GM18519 (cell line): ENCODE data around the gene LARGE2.

Experiments
- ATAC-seq: cut with Tn5 transposase; IDR thresholded peaks from one replicate; pipeline ENCODE4 v1.9.1; 2021; ENCODE audit warnings: mild to moderate bottlenecking, moderate library complexity; ENCODE audit not compliant: unreplicated experiment, low FRiP score

Gene LARGE2

GRCh38 chr11:45913514-45913913, 8.9 kb upstream of the LARGE2 start:
- no peak for ATAC-seq

DNA sequence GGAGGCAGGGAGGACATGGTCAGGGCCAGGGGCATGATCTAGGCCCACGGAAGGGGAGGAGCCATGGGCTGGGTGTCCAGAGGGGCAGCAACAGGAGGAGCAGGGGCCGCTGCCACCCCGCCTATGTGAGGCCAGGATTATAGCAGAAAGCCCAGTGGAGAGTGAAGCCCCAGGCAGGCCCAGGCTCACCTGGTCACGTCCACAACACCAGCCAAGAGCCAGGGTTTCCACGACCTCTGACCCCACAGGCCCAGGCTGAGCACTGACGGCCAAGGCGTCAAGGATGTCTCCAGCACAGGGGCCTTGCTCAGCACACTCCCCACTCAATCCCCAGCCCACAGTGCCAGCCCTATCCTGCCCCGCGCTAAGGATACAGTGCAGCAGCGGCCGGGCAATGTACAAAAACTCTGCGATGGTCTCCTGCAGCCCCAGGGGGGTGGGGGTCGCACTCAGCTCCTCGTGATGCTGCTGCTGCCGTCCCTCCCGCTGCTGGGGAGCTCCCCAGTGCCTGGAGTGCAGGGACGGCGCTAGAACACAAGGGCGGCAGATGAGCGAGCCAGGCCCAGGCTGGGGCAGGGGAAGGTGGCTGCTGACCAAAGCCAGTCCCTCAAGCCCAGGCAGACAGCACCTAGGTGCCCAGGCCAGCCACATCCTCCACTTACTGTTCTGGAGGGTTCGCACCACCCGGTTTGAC, 8.4 kb upstream of the LARGE2 start:
- no peak for ATAC-seq

- no peak for ATAC-seq
Observed at GRCh38 chr11:45915446-45915845, 7.0 kb upstream of the LARGE2 start.

DNA sequence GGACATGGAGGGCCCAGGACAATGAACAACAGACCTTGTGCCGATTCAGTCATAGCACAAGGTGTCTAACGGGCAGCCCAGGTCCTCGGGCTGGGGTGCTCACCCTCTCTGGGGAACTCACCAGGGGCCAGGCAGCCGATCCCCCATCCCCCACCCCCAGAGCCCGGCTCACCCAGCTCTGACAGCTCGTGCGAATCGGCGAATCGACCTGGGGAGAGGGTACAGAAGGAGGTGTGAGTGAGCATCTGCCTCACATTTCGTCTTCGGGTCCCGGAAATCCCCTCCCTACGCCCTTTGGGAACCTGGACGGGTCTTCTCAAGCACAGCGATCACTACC, 5.2 kb upstream of the LARGE2 start:
- ATAC-seq, result no peak

- peak; percentile 87 for ATAC-seq
Observed at GRCh38 chr11:45917623-45918330, 4.7 kb upstream of the LARGE2 start, which contains the start of gene PEX16. Gene PEX16 (minus strand): TSS chr11:45917877. CDS start chr11:45917811, 66 bp downstream.

DNA sequence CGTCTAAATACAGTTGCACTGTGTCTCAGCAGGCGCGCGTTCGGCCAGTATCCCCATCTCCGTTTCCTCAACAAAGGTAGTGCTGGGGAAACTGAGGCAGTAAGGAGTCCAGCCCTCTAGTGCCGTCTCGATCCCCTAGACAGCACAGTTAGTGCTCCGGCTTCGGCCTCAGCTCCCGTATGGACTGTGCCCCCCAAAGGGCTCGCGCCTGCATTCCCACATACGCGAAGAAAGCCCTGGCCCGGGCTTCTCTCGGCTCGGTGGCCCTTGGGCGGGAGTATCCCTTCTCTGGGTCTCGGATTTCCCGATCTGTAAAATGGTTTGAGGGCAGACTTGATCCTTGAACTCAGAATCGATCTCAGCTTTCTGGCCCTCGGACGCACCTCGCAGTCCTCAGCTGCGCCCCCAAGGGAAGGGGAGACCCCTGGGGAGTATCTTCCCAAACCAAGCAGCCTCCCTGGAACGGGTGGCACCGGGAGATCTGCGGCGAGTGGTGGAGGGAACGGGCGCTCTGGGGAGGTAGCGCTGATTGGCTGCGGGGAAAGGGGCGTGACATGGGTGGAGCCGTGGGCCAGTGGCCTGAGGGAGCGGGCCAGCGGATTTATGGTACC, 4.0 kb upstream of the LARGE2 start:
- ATAC-seq, result no peak

GRCh38 chr11:45918962-45919675, 3.3 kb upstream of the LARGE2 start:
- ATAC-seq, result no peak

DNA sequence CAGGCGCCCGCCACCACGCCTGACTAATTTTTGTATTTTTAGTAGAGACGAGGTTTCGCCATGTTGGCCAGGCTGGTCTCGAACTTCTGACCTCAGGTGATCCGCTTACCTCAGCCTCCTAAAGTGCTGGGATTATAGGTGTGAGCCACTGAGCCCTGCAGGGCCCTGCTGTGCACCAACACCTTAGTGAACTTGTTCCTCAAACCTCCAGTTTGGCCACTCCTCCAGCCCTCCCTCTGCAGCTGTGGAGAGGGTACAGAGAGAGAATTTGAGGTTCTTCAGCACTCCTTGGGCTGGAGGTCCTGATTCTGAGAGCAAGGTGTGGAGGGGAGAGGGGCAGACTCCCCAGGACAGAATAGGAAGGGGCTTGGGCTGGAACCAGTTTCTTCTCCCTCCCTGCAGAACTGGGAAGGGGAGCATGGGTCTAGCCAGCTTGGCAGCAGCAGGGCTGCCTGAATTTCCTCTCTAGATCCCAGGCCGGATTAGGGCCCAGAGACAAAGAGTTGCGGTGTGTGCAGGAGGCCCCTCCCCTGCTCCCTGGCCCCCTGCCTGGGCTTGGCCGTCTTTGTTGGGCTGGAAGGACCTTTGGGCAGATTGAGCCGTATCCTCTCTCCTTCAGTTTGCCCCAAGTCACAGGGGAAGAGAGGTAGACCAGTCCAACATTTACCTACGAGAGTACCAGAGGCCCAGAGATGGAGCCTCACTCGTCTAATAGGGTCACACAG, 2.5 kb upstream of the LARGE2 start:
- no peak for ATAC-seq

DNA sequence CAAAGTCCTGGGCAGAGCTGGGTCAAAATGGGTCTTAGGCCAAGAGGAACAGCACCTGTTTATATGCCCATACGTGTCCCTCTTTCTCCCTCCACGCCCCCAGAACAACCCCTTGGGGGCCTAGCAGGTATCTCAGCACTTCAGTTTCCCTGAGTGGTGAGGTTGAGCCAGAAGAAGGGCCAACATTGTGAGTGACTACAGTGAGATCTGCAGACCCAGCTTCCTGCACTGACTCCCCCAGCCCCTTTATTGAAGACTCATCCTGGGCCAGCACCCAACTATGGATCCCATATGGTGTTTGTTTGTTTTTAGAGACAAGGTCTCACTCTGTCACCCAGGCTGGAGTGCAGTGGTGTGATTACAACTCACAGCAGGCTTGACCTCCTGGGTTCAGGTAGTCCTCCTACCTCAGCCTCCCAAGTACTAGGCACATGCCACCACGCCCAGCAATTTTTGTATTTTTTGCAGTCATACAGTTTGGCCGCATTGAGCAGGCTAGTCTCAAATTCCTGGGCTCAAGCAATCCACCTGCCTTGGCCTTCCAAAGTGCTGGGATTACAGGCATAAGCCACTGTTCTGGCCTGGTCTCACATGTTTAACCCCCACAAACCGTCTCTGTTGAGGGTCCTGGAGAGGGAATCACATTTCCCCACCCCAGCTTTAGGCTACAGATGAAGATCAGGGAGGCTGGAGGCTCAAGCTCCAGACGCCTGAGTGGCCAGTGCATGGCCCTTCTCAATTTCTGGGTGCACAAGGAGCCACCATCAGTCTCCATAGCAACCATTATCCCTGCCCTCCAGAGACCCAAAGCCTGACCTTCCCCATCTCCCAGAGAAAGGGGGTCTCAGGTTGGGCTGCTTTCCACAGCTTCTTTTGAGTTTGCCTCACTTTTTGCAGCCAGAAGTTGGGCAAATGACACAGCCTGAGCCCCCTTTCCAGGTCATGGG, 1.7 kb upstream of the LARGE2 start:
- no peak for ATAC-seq

DNA sequence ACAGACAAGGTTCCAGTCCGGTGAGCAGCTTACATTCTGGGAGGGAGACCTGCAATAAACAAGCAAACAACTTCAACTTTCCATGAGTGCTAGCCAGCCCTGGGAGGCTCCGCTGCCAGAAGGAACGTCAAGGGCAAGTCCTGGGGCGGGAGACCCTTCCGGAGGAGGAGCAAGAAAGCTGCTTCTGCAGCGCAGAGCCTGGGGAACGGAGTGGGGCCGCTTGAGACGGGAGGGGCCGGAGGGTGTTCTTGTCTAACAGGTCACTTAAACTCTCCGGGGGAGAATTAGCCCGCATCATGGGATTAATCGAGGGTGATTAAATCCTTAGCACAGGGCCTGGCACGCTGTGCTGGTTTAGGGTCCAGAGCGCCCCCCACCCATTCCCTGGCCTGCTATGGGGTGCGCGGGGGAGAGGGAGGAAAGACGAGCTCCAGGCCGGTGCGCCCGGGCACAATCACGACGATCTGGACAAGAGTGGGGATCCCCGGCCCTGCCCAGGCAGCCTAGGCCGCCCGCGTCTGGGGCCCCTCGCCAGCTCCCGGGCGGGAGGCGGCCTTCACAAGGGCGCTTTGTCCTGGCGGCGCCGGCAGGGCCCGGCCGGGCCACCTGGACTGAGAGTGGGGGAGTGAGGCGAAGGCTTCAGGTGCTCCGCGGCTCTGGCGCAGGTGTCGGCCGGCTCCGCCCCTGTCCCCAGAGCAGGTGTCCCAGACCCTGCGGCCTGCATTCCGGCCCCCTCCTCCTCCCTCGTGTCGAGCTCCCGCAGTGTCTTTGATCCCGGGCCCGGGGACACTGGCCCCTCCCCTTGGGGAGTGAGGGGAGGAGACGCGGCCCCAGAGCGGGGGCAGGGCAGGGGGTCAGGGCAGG, 663 bp upstream of the LARGE2 start:
- no peak for ATAC-seq

- ATAC-seq, result no peak
Observed at GRCh38 chr11:45924036-45924915, 1.8 kb downstream of the LARGE2 start.

GRCh38 chr11:45924927-45925326, 2.5 kb downstream of the LARGE2 start:
- ATAC-seq, result no peak

DNA sequence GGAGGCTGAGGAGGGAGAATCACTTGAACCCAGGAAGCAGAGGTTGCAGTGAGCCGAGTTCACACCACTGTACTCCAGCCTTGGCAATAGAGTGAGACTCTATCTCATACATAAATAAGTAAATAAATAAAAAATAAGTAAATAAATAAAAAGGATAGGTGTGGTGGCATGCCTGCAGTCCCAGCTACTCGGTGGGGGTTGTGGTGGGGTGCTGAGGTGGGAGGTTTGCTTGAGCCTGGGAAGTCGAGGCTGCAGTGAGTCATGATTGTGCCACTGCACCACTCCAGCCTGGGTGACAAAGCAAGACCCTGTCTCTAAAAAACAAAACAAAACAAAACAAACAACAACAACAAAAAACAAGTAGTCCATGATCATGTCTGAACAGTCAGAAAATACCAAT, 3.1 kb downstream of the LARGE2 start:
- ATAC-seq, result no peak

- ATAC-seq, result no peak
Observed at GRCh38 chr11:45926001-45926401, 3.5 kb downstream of the LARGE2 start.

DNA sequence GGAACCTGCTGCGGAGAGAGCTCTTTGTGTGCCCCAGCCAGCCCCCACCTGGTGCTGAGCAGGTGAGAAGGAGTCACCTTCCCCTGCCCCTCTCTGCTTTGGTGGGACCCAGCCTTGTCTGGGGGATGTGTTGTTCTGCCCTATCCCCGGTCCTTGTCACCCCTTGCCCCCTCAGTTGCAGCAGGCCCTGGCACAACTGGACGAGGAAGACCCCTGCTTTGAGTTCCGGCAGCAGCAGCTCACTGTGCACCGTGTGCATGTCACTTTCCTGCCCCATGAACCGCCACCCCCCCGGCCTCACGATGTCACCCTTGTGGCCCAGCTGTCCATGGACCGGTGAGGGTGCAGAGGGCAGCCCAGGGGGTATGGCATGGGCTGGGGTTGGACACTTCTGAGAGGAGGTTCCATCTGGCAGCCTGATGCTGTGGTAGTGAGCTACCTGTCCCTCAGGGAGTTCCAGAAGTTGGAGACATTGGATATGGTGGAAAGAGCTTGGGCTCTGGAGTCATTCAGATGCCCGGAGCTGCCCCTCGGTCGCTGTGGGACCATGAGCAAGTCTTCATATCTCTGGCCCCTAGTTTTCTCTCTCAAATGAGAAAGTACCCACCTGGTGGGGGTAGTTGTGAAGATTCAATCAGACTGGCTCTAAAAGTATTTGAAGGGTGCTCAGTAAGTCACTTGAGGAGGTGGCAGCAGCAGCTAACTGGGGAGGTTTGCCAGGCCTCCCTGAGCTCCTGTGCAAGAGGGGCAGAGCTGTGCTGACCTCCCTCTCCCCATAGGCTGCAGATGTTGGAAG, 4.3 kb downstream of the LARGE2 start:
- ATAC-seq, result no peak

GRCh38 chr11:45927332-45927683, 4.9 kb downstream of the LARGE2 start:
- no peak for ATAC-seq
